H9 (cell line): ENCODE measurements around the gene CCL16. TPM values are rescaled to one million over a fixed set of nuclear protein-coding genes. Genes with fewer than 3 reads are reported as not detected.

Experiments
- DNase-seq: peaks from one replicate; pipeline ENCODE4 v3.0.0-alpha.2; 2017
- H2AFZ ChIP-seq: one replicate; pipeline ENCODE4 v1.6.1; 2013; ENCODE audit warnings: mild to moderate bottlenecking, low read length, control low read depth, moderate library complexity
- H2AK5ac ChIP-seq: 2 replicates; pipeline ENCODE4 v1.6.1; 2013; ENCODE audit warnings: low read length, control low read depth, mixed read lengths; ENCODE audit not compliant: insufficient read length
- H2BK120ac ChIP-seq: one replicate; pipeline ENCODE4 v1.6.1; 2013; ENCODE audit warnings: low read depth, mild to moderate bottlenecking, low read length, control low read depth, inconsistent platforms; ENCODE audit not compliant: poor library complexity, severe bottlenecking
- H2BK12ac ChIP-seq: 2 replicates; pipeline ENCODE4 v1.6.1; 2013; ENCODE audit warnings: low read length, control low read depth, mixed read lengths, low read depth; ENCODE audit not compliant: insufficient read length
- H2BK15ac ChIP-seq: 2 replicates; pipeline ENCODE4 v1.6.1; 2013; ENCODE audit warnings: low read depth, low read length, control low read depth
- H2BK20ac ChIP-seq: one replicate; pipeline ENCODE4 v1.6.1; 2013; ENCODE audit warnings: low read depth, mild to moderate bottlenecking, low read length, control low read depth, inconsistent platforms; ENCODE audit not compliant: poor library complexity, severe bottlenecking
- H2BK5ac ChIP-seq: 2 replicates; pipeline ENCODE4 v1.6.1; 2013; ENCODE audit warnings: low read length, control low read depth, mixed read lengths; ENCODE audit not compliant: insufficient read length
- H3K14ac ChIP-seq: 2 replicates; pipeline ENCODE4 v1.6.1; 2013; ENCODE audit warnings: low read length, control low read depth; ENCODE audit not compliant: insufficient read depth
- H3K18ac ChIP-seq: 2 replicates; pipeline ENCODE4 v1.6.1; 2013; ENCODE audit warnings: low read depth, mild to moderate bottlenecking, mixed read lengths, low read length, control low read depth; ENCODE audit not compliant: insufficient read length
- H3K23ac ChIP-seq: 2 replicates; pipeline ENCODE4 v1.6.1; 2013; ENCODE audit warnings: low read length, control low read depth, mixed read lengths, low read depth; ENCODE audit not compliant: insufficient read length
- H3K23me2 ChIP-seq: 2 replicates; pipeline ENCODE4 v1.6.1; 2013; ENCODE audit warnings: low read depth, mild to moderate bottlenecking, mixed read lengths, low read length, control low read depth; ENCODE audit not compliant: insufficient read length, poor library complexity, severe bottlenecking
- H3K27ac ChIP-seq: 2 replicates; pipeline ENCODE4 v1.5.1; 2013; ENCODE audit warnings: low read length, control low read depth, mixed read lengths, low read depth; ENCODE audit not compliant: insufficient read length
- H3K27me3 ChIP-seq: 2 replicates; pipeline ENCODE4 v1.6.1; 2013; ENCODE audit warnings: low read length, control low read depth, inconsistent platforms; ENCODE audit not compliant: insufficient read depth
- H3K4ac ChIP-seq: 2 replicates; pipeline ENCODE4 v1.6.1; 2013; ENCODE audit warnings: low read depth, mild to moderate bottlenecking, control low read depth, inconsistent platforms, low read length, moderate library complexity
- H3K4me1 ChIP-seq: 2 replicates; pipeline ENCODE4 v1.6.1; 2013; ENCODE audit warnings: low read length, control low read depth, inconsistent platforms; ENCODE audit not compliant: insufficient read depth
- H3K4me2 ChIP-seq: 2 replicates; pipeline ENCODE4 v1.6.1; 2013; ENCODE audit warnings: low read length, control low read depth, mixed read lengths; ENCODE audit not compliant: insufficient read length, insufficient read depth
- H3K56ac ChIP-seq: 2 replicates; pipeline ENCODE4 v1.6.1; 2013; ENCODE audit warnings: low read depth, mild to moderate bottlenecking, mixed read lengths, low read length, control low read depth; ENCODE audit not compliant: insufficient read length
- H3K79me1 ChIP-seq: 2 replicates; pipeline ENCODE4 v1.6.1; 2013; ENCODE audit warnings: low read depth, mild to moderate bottlenecking, moderate library complexity, low read length, control low read depth, inconsistent platforms; ENCODE audit not compliant: insufficient read depth, poor library complexity, severe bottlenecking
- H3K79me2 ChIP-seq: 2 replicates; pipeline ENCODE4 v1.6.1; 2013; ENCODE audit warnings: low read length, control low read depth, inconsistent platforms; ENCODE audit not compliant: insufficient read depth
- H3K9ac ChIP-seq: 2 replicates; pipeline ENCODE4 v1.6.1; 2013; ENCODE audit warnings: low read length, control low read depth, mixed read lengths; ENCODE audit not compliant: insufficient read length; ENCODE audit errors: extremely low read depth
- H3K9me3 ChIP-seq: one replicate; pipeline ENCODE4 v1.6.1; 2013; ENCODE audit warnings: low read depth, low read length, inconsistent platforms; ENCODE audit not compliant: control insufficient read depth
- H3T11ph ChIP-seq: one replicate; pipeline ENCODE4 v1.6.1; 2013; ENCODE audit warnings: mild to moderate bottlenecking, low read length, control low read depth, inconsistent platforms
- H4K20me1 ChIP-seq: one replicate; pipeline ENCODE4 v1.6.1; 2013; ENCODE audit not compliant: control insufficient read depth, insufficient read length, insufficient read depth
- H4K5ac ChIP-seq: 2 replicates; pipeline ENCODE4 v1.6.1; 2013; ENCODE audit warnings: low read depth, mild to moderate bottlenecking, mixed read lengths, low read length, control low read depth; ENCODE audit not compliant: insufficient read length
- H4K8ac ChIP-seq: replicated peaks from 2 replicates; pipeline ENCODE4 v1.6.1; 2013; ENCODE audit warnings: low read length, control low read depth, mixed read lengths, low read depth; ENCODE audit not compliant: insufficient read length
- H4K91ac ChIP-seq: 2 replicates; pipeline ENCODE4 v1.6.1; 2013; ENCODE audit warnings: low read depth, mild to moderate bottlenecking, moderate library complexity, mixed read lengths, low read length, control low read depth; ENCODE audit not compliant: insufficient read length
- H3K27ac Mint-ChIP-seq, 3 experiments: 2 replicates in 2 of 3; 3 replicates in 1 of 3; pipeline ENCODE4 v1.8.0; 2020 to 2021; ENCODE audit warnings: mixed read lengths in 3 of 3, mild to moderate bottlenecking in 1 of 3, moderate library complexity in 1 of 3
- H3K27me3 Mint-ChIP-seq: 2 replicates; pipeline ENCODE4 v1.8.0; 2021; ENCODE audit warnings: low read depth, mild to moderate bottlenecking, moderate library complexity, mixed read lengths
- H3K36me3 Mint-ChIP-seq, 3 experiments: 2 replicates in 2 of 3; 3 replicates in 1 of 3; pipeline ENCODE4 v1.8.0; 2020 to 2021; ENCODE audit warnings: low read depth in 3 of 3, mixed read lengths in 3 of 3; ENCODE audit not compliant: insufficient read depth in 1 of 3
- H3K4me1 Mint-ChIP-seq, 2 experiments: 2 replicates each; pipeline ENCODE4 v1.8.0; 2020; ENCODE audit warnings: mixed read lengths in 2 of 2
- H3K4me3 Mint-ChIP-seq, 2 experiments: 2 replicates in 1 of 2; 3 replicates in 1 of 2; pipeline ENCODE4 v1.8.0; 2020 to 2021; ENCODE audit warnings: mild to moderate bottlenecking in 2 of 2, mixed read lengths in 2 of 2, moderate library complexity in 1 of 2
- H3K9me3 Mint-ChIP-seq, 2 experiments: 2 replicates in 1 of 2; 3 replicates in 1 of 2; pipeline ENCODE4 v1.8.0; 2020; ENCODE audit warnings: mild to moderate bottlenecking in 2 of 2, mixed read lengths in 2 of 2, moderate library complexity in 1 of 2
- CTCF ChIP-seq: fragments of 200-600 bp; sonication (generic); conservative IDR thresholded peaks from 3 replicates; pipeline ENCODE4 v1.8.0; 2021; ENCODE audit warnings: antibody characterized with exemption, mild to moderate bottlenecking
- WGBS: extraction: QIAGEN DNeasy Blood & Tissue Kit; methylation state at CpG from one replicate; pipeline ENCODE4 v1.1.7; 2013; ENCODE audit warnings: missing lambda C conversion rate, low lambda C conversion rate, mixed read lengths; ENCODE audit not compliant: insufficient read length; ENCODE audit errors: extremely low coverage; 5-methylcytosine and 5-hydroxymethylcytosine counted together
- total RNA-seq: library from RNA; stranded (reverse); gene quantifications from 2 replicates; pipeline ENCODE4 v1.2.1, GENCODE V29; 2021

CCL16 gene
- total RNA-seq, 1 experiment from 2014 or later, result not detected

DNA sequence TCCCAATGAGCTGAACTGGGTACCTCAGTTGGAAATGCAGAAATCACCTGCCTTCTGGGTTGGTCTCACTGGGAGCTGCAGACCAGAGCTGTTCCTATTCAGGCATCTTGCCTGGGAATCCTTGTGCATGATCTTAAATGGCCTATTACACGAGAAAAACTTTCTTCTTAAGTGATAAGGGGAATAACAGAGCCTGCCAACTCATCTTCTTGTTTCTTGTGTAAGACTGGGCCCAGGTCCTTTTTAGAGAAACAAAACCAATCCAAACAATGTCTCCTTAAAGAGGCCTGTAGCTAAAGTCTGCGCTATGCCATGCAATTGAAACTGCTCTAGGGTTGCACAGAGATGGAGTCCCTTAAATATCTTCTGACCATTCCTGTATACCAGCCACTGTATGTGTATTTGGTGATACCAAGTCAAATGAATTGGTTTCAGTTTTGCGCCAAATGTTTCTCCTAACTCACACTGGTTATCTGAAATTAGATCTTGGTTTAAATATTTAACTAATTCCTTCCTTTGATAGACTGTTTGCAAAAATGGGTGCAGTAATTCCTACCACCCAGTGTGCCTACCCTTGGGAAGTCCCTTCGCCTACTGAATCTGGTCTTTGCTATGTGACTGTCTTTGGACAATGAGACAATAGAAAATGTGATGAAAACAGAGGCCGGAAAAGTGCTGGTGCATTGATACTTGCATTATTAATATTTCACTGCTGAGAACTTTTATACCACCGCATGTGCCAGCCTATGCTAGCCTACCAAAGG is 43.0 kb upstream of the CCL16 start:
- no peak overlapping the region for H3K27ac Mint-ChIP-seq
- Histone ChIP-seq H3K4ac (no peak overlapping the region), H2AK5ac (no peak overlapping the region), H3K18ac (no peak overlapping the region), H3K9me3 (no peaks in the 10 kb centered on the region), H2BK15ac (no peak overlapping the region), H3K27me3 (no peaks in the 10 kb centered on the region), H4K5ac (no peak overlapping the region), H2BK12ac (no peak overlapping the region), H2AFZ (no peak overlapping the region), H3K56ac (no peak overlapping the region), H3K9ac (no peak overlapping the region), H3K27ac (no peak overlapping the region), H3K23me2 (no peaks in the 10 kb centered on the region), H3K23ac (no peak overlapping the region), H2BK120ac (no peak overlapping the region), H3K4me1 (no peaks in the 10 kb centered on the region), H2BK20ac (no peak overlapping the region), H4K20me1 (no peaks in the 10 kb centered on the region), H3K14ac (no peak overlapping the region), H3K79me2 (no peaks in the 10 kb centered on the region), H4K8ac (no peak overlapping the region), H3T11ph (no peak overlapping the region), H3K4me2 (no peak overlapping the region), H2BK5ac (no peak overlapping the region), H4K91ac (no peak overlapping the region), H3K79me1 (no peaks in the 10 kb centered on the region)
- 0 out of 7 replicates have a peak, but pooled peaks cover 0 to 5% (median 0%) of the 10 kb centered on the region in 3 experiments for H3K36me3 Mint-ChIP-seq
- TF ChIP-seq CTCF, result no peak
- no CpG with 5 or more reads among the region's 6 CpGs for WGBS
- no peak for DNase-seq
- peaks cover 6 to 9% of the 10 kb centered on the region in 2 experiments for H3K9me3 Mint-ChIP-seq
- H3K4me1 Mint-ChIP-seq, result no peaks in the 10 kb centered on the region
- H3K27me3 Mint-ChIP-seq, result peaks cover 31% of the 10 kb centered on the region
- H3K4me3 Mint-ChIP-seq, result no peak overlapping the region
